GM10847 (cell line): ENCODE data around the gene RNF214.

Experiments
- POLR2A ChIP-seq: IDR thresholded peaks from 2 replicates; pipeline ENCODE4 v1.6.1; 2011; ENCODE audit not compliant: insufficient read length; ENCODE audit errors: extremely low read depth

The RNF214 gene

GRCh38 chr11:117194267-117194666 is 38.2 kb upstream of the RNF214 start:
- no peak for TF ChIP-seq POLR2A

- TF ChIP-seq POLR2A = no peak
Measured at GRCh38 chr11:117195258-117195657, 37.2 kb upstream of the RNF214 start.

GRCh38 chr11:117195761-117196160 is 36.7 kb upstream of the RNF214 start:
- TF ChIP-seq POLR2A = no peak

GRCh38 chr11:117197006-117197405 is 35.5 kb upstream of the RNF214 start:
- TF ChIP-seq POLR2A = no peak

- no peak for TF ChIP-seq POLR2A
Measured at GRCh38 chr11:117197516-117198456, 34.7 kb upstream of the RNF214 start.

GRCh38 chr11:117198613-117199012 is 33.9 kb upstream of the RNF214 start:
- TF ChIP-seq POLR2A = no peak

GRCh38 chr11:117199053-117199915 is 33.2 kb upstream of the RNF214 start, which contains the start of gene TAGLN:
Gene TAGLN, plus strand, starts transcription at chr11:117199370. Its CDS starts 3,644 bp downstream, at chr11:117203014.
- no peak for TF ChIP-seq POLR2A

- no peak for TF ChIP-seq POLR2A
Measured at GRCh38 chr11:117199916-117200812, 32.3 kb upstream of the RNF214 start.

- TF ChIP-seq POLR2A = no peak
Measured at GRCh38 chr11:117200813-117201657, 31.4 kb upstream of the RNF214 start.

GRCh38 chr11:117201658-117202305 is 30.7 kb upstream of the RNF214 start:
- no peak for TF ChIP-seq POLR2A

- no peak for TF ChIP-seq POLR2A
Measured at GRCh38 chr11:117202386-117203068, 29.9 kb upstream of the RNF214 start.

- no peak for TF ChIP-seq POLR2A
Measured at GRCh38 chr11:117203069-117203407, 29.4 kb upstream of the RNF214 start.
